ENCODE measurements around the gene ALK. TPM values are rescaled to one million over a fixed set of nuclear protein-coding genes. Genes with fewer than 3 reads are reported as not detected.

The ALK gene
- total RNA-seq, 1 donor from 2014 or later, result not detected

GRCh38 chr2:29724282-29724681 is 197.1 kb downstream of the ALK start:
- no peak for DNase-seq (ENCODE audit: low spot score, unreplicated experiment)
- H3K36me3 Mint-ChIP-seq (ENCODE audit: insufficient read depth), result no peaks in the 10 kb centered on the region
- no peak for TF ChIP-seq CTCF (IDR thresholded peaks at IDR 0.05; ENCODE audit: unreplicated experiment)
- no peak overlapping the region for H3K4me3 Mint-ChIP-seq (ENCODE audit: low read depth)
- no peaks in the 10 kb centered on the region for H3K9me3 Mint-ChIP-seq (ENCODE audit: low read depth)
- no peak overlapping the region for H3K27ac Mint-ChIP-seq
- H3K4me1 Mint-ChIP-seq (ENCODE audit: low read depth), result peaks cover 13% of the 10 kb centered on the region
- H3K27me3 Mint-ChIP-seq, result peaks cover 11% of the 10 kb centered on the region

- Mint-ChIP-seq H3K27me3 (peaks cover 8% of the 10 kb centered on the region), H3K36me3 (ENCODE audit: insufficient read depth) (no peaks in the 10 kb centered on the region), H3K4me1 (ENCODE audit: low read depth) (peaks cover 15% of the 10 kb centered on the region), H3K27ac (no peak overlapping the region), H3K4me3 (ENCODE audit: low read depth) (no peak overlapping the region), H3K9me3 (ENCODE audit: low read depth) (no peaks in the 10 kb centered on the region)
- DNase-seq (ENCODE audit: low spot score, unreplicated experiment), result no peak
- TF ChIP-seq CTCF (IDR thresholded peaks at IDR 0.05; ENCODE audit: unreplicated experiment), result no peak
Measured at GRCh38 chr2:29723255-29724001, 198.0 kb downstream of the ALK start.

- no peaks in the 10 kb centered on the region for H3K36me3 Mint-ChIP-seq (ENCODE audit: insufficient read depth)
- H3K27me3 Mint-ChIP-seq, result peaks cover 8% of the 10 kb centered on the region
- H3K27ac Mint-ChIP-seq, result no peak overlapping the region
- H3K4me3 Mint-ChIP-seq (ENCODE audit: low read depth), result no peak overlapping the region
- H3K9me3 Mint-ChIP-seq (ENCODE audit: low read depth), result no peaks in the 10 kb centered on the region
- peaks cover 19% of the 10 kb centered on the region for H3K4me1 Mint-ChIP-seq (ENCODE audit: low read depth)
- no peak for DNase-seq (ENCODE audit: low spot score, unreplicated experiment)
- TF ChIP-seq CTCF (IDR thresholded peaks at IDR 0.05; ENCODE audit: unreplicated experiment), result no peak
Measured at GRCh38 chr2:29719639-29720038, 201.7 kb downstream of the ALK start.

- H3K27ac Mint-ChIP-seq, result no peak overlapping the region
- no peaks in the 10 kb centered on the region for H3K36me3 Mint-ChIP-seq (ENCODE audit: insufficient read depth)
- H3K27me3 Mint-ChIP-seq, result peaks cover 8% of the 10 kb centered on the region
- no peaks in the 10 kb centered on the region for H3K9me3 Mint-ChIP-seq (ENCODE audit: low read depth)
- H3K4me1 Mint-ChIP-seq (ENCODE audit: low read depth), result peaks cover 9% of the 10 kb centered on the region
- DNase-seq (ENCODE audit: low spot score, unreplicated experiment), result no peak
- no peak for TF ChIP-seq CTCF (IDR thresholded peaks at IDR 0.05; ENCODE audit: unreplicated experiment)
- H3K4me3 Mint-ChIP-seq (ENCODE audit: low read depth), result no peak overlapping the region
Measured at GRCh38 chr2:29718076-29718686, 203.2 kb downstream of the ALK start.

- Mint-ChIP-seq H3K4me3 (ENCODE audit: low read depth) (no peak overlapping the region), H3K27ac (no peak overlapping the region), H3K36me3 (ENCODE audit: insufficient read depth) (no peaks in the 10 kb centered on the region), H3K9me3 (ENCODE audit: low read depth) (no peaks in the 10 kb centered on the region), H3K4me1 (ENCODE audit: low read depth) (peaks cover 9% of the 10 kb centered on the region), H3K27me3 (no peaks in the 10 kb centered on the region)
- DNase-seq (ENCODE audit: low spot score, unreplicated experiment), result no peak
- no peak for TF ChIP-seq CTCF (IDR thresholded peaks at IDR 0.05; ENCODE audit: unreplicated experiment)
Measured at GRCh38 chr2:29715655-29716054, 205.7 kb downstream of the ALK start.
